Astrocyte (in vitro differentiated cells and primary cell): ENCODE data around the gene LSM14B. TPM values are rescaled to one million over a fixed set of nuclear protein-coding genes. Genes with fewer than 3 reads are reported as not detected.

Experiments used
- DNase-seq: peaks from one replicate; pipeline ENCODE4 v3.0.0-alpha.2; 2010; ENCODE audit warnings: low read depth
- FAIRE-seq: peaks from 2 replicates; lab custom pipeline; 2011; peaks lifted over from hg19 to GRCh38; lab: Jason Lieb, UNC
- H2AFZ ChIP-seq: 2 replicates; pipeline ENCODE4 v1.6.0; 2012; ENCODE audit warnings: low read depth, low read length, inconsistent platforms
- H3K27ac ChIP-seq: 2 replicates; pipeline ENCODE4 v1.5.1; 2011; ENCODE audit warnings: low read depth, low read length, inconsistent platforms
- H3K27me3 ChIP-seq: 2 replicates; pipeline ENCODE4 v1.6.0; 2011; ENCODE audit warnings: low read length, inconsistent platforms; ENCODE audit not compliant: insufficient read depth
- H3K36me3 ChIP-seq: 2 replicates; pipeline ENCODE4 v1.5.1; 2011; ENCODE audit warnings: low read length, inconsistent platforms; ENCODE audit not compliant: insufficient read depth
- H3K4me1 ChIP-seq: 2 replicates; pipeline ENCODE4 v1.5.1; 2011; ENCODE audit warnings: low read length, inconsistent platforms; ENCODE audit not compliant: insufficient read depth
- H3K4me2 ChIP-seq: 2 replicates; pipeline ENCODE4 v1.6.0; 2012; ENCODE audit warnings: low read length, inconsistent platforms
- H3K4me3 ChIP-seq: 2 replicates; pipeline ENCODE4 v1.5.1; 2011; ENCODE audit warnings: low read depth, mild to moderate bottlenecking, low read length, inconsistent platforms; ENCODE audit not compliant: insufficient read depth
- H3K79me2 ChIP-seq: 2 replicates; pipeline ENCODE4 v1.6.0; 2012; ENCODE audit warnings: mild to moderate bottlenecking, low read length, inconsistent platforms; ENCODE audit not compliant: insufficient read depth
- H3K9ac ChIP-seq: 2 replicates; pipeline ENCODE4 v1.6.0; 2012; ENCODE audit warnings: mild to moderate bottlenecking, low read length, inconsistent platforms
- H3K9me3 ChIP-seq: 2 replicates; pipeline ENCODE4 v1.5.1; 2012; ENCODE audit warnings: low read depth, mild to moderate bottlenecking, low read length, inconsistent platforms; ENCODE audit not compliant: insufficient read depth
- H4K20me1 ChIP-seq: 2 replicates; pipeline ENCODE4 v1.6.0; 2012; ENCODE audit warnings: low read length, inconsistent platforms; ENCODE audit not compliant: insufficient read depth
- H3K27ac Mint-ChIP-seq: one replicate; pipeline ENCODE4 v1.8.0; 2021; ENCODE audit warnings: mild to moderate bottlenecking, mixed read lengths; ENCODE audit not compliant: unreplicated experiment
- H3K27me3 Mint-ChIP-seq: one replicate; pipeline ENCODE4 v1.8.0; 2021; ENCODE audit warnings: low read depth, mixed read lengths; ENCODE audit not compliant: unreplicated experiment
- H3K36me3 Mint-ChIP-seq: one replicate; pipeline ENCODE4 v1.8.0; 2021; ENCODE audit warnings: low read depth, mixed read lengths; ENCODE audit not compliant: unreplicated experiment
- H3K4me1 Mint-ChIP-seq: one replicate; pipeline ENCODE4 v1.8.0; 2021; ENCODE audit warnings: low read depth, mixed read lengths; ENCODE audit not compliant: unreplicated experiment
- H3K4me3 Mint-ChIP-seq: one replicate; pipeline ENCODE4 v1.8.0; 2021; ENCODE audit warnings: mild to moderate bottlenecking, moderate library complexity, mixed read lengths; ENCODE audit not compliant: unreplicated experiment
- H3K9me3 Mint-ChIP-seq: one replicate; pipeline ENCODE4 v1.8.0; 2021; ENCODE audit warnings: mild to moderate bottlenecking, mixed read lengths; ENCODE audit not compliant: unreplicated experiment
- CTCF ChIP-seq: IDR thresholded peaks from 2 replicates; pipeline ENCODE4 v1.5.1; 2011; ENCODE audit warnings: low read depth, mild to moderate bottlenecking, inconsistent platforms, low read length, moderate library complexity; ENCODE audit not compliant: insufficient read depth
- EZH2 ChIP-seq: IDR thresholded peaks from 2 replicates; pipeline ENCODE4 v1.6.1; 2012; ENCODE audit warnings: mild to moderate bottlenecking, low read length, inconsistent platforms; ENCODE audit not compliant: insufficient read depth
- total RNA-seq: library from RNA; stranded (reverse); gene quantifications from 2 replicates; pipeline ENCODE4 v1.2.1, GENCODE V29; 2021

The LSM14B gene
- total RNA-seq, 1 donor from 2014 or later, result 27.1 TPM

DNA sequence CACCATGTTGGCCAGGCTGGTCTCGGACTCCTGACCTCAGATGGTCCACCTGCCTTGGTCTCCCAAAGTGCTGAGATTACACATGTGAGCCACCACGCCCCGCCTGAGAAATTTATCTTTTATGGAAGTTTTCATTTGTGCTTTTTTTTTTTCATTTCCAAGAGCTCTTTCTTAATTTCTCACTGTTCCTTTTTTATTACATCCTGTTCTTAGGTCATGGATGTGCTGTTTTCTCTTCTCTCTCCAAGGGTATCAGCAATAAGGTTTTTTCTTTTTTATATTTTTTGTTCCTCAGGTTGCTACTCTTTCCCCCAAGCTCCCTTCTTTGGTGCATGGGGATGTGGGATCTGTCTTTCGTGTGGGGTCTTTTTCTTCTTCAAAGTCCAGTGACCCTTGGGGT, 21.2 kb upstream of the LSM14B start:
- Histone ChIP-seq H3K9ac (no peak overlapping the region), H3K36me3 (no peaks in the 10 kb centered on the region), H3K4me2 (no peak overlapping the region), H3K4me1 (no peaks in the 10 kb centered on the region), H3K4me3 (no peak overlapping the region), H2AFZ (no peak overlapping the region), H4K20me1 (no peaks in the 10 kb centered on the region), H3K79me2 (no peaks in the 10 kb centered on the region), H3K27me3 (no peaks in the 10 kb centered on the region), H3K27ac (no peak overlapping the region), H3K9me3 (peaks cover 5% of the 10 kb centered on the region)
- Mint-ChIP-seq H3K4me3 (no peak overlapping the region), H3K27ac (no peak overlapping the region), H3K27me3 (peaks cover 23% of the 10 kb centered on the region), H3K9me3 (peaks cover 28% of the 10 kb centered on the region), H3K4me1 (no peaks in the 10 kb centered on the region), H3K36me3 (peaks cover 2% of the 10 kb centered on the region)
- no peak for FAIRE-seq
- no peak for DNase-seq
- TF ChIP-seq EZH2, result no peak
- TF ChIP-seq CTCF, result no peak

DNA sequence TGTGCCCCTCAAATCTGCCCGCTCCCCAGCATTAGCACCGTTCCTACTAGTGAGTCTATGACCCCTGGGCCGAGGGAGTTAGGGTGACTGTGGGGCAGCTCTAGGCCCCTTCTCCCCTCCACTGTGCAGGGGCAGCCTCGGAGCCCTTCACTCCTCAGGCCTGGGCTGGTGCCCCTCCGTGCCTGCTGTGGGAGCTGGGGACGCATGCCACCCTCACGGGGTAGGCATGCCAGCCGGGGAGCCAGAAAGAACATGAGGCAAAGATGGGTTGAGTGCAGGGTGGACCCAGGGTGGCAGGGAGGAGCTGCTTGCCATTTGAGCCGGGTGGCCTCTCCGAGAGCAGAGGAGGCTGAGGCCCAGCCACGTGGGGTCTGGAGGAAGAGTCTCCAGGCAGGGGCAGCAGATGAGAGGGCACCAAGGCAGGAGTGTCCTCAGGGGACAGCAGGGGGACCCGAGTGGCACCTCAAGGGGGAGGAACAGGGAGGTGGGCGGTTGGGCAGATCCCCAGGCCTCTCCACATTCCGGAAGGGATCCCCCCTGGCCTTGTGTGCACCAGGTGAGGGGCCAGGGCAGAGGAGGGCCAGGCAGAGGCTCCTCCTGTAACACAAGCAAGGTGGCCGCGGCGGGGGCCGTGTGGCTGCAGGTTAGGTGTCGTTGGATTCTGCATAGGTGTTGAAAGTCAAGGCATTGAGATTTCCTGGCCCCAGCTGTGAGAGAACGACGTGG, 18.6 kb upstream of the LSM14B start:
- Histone ChIP-seq H3K27ac (no peak overlapping the region), H3K36me3 (no peaks in the 10 kb centered on the region), H3K4me2 (no peak overlapping the region), H3K4me1 (no peaks in the 10 kb centered on the region), H2AFZ (no peak overlapping the region), H3K27me3 (no peaks in the 10 kb centered on the region), H3K9ac (no peak overlapping the region), H3K79me2 (no peaks in the 10 kb centered on the region), H3K4me3 (no peak overlapping the region), H3K9me3 (peaks cover 15% of the 10 kb centered on the region), H4K20me1 (no peaks in the 10 kb centered on the region)
- FAIRE-seq (no peak), DNase-seq (no peak)
- no peak for TF ChIP-seq EZH2
- TF ChIP-seq CTCF, result no peak
- no peak overlapping the region for H3K27ac Mint-ChIP-seq
- peaks cover 44% of the 10 kb centered on the region for H3K9me3 Mint-ChIP-seq
- peaks cover 4% of the 10 kb centered on the region for H3K36me3 Mint-ChIP-seq
- no peaks in the 10 kb centered on the region for H3K4me1 Mint-ChIP-seq
- H3K4me3 Mint-ChIP-seq, result no peak overlapping the region
- H3K27me3 Mint-ChIP-seq, result peaks cover 20% of the 10 kb centered on the region

DNA sequence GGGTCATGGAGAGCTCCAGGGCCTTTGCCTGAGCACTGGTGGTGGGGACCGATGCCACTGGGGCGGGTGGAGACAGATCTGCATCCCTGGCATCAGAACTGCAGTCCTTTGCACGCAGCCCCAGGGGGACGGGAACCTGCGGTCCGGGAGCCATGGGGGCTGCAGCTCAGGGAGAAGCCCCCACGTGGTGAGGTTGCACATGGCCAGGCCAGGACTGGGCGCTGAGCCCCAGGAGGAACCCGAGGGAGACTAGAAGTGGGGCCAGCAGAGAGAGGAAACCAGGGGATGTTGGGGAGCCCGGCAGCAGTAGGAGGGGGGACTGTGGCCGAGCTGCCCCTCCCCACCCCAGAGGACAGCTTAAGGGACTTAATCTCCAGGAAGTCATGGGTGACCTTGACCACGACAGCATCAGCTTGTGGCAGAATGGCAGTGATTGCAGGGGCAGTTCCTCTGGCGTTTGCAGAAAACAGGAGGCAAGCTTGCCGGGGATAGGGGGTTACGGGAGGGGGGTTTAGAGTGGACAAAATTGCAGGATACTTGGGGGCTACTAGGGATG, 18.0 kb upstream of the LSM14B start:
- no peaks in the 10 kb centered on the region for H3K4me1 ChIP-seq
- Mint-ChIP-seq H3K27me3 (peaks cover 20% of the 10 kb centered on the region), H3K4me3 (no peak overlapping the region), H3K9me3 (peaks cover 50% of the 10 kb centered on the region), H3K27ac (no peak overlapping the region), H3K36me3 (peaks cover 4% of the 10 kb centered on the region), H3K4me1 (no peaks in the 10 kb centered on the region)
- TF ChIP-seq CTCF (no peak), EZH2 (no peak)
- no peak overlapping the region for H3K4me3 ChIP-seq
- no peak for FAIRE-seq
- H4K20me1 ChIP-seq, result no peaks in the 10 kb centered on the region
- no peaks in the 10 kb centered on the region for H3K27me3 ChIP-seq
- no peak overlapping the region for H3K9ac ChIP-seq
- H3K79me2 ChIP-seq, result no peaks in the 10 kb centered on the region
- H3K9me3 ChIP-seq, result peaks cover 17% of the 10 kb centered on the region
- H3K4me2 ChIP-seq, result no peak overlapping the region
- H2AFZ ChIP-seq, result no peak overlapping the region
- H3K36me3 ChIP-seq, result no peaks in the 10 kb centered on the region
- no peak overlapping the region for H3K27ac ChIP-seq
- no peak for DNase-seq
